GM21526 (cell line): ENCODE data around the gene RNASE4.
"Not testable (repeated sequence)": the region's sequence is repeated elsewhere in the genome, so short reads cannot be mapped to it uniquely, and the experiment has no call there.

ENCODE experiments used
- ATAC-seq: cut with Tn5 transposase; IDR thresholded peaks from one replicate; pipeline ENCODE4 v1.9.1; 2021; ENCODE audit warnings: moderate library complexity; ENCODE audit not compliant: unreplicated experiment, low FRiP score

The RNASE4 gene

GRCh38 chr14:20683891-20684661, at the start of gene RNASE4:
TSS of gene RNASE4 (plus strand) at chr14:20684560. CDS start at chr14:20699372, 14,812 bp downstream.
- no peak for ATAC-seq

GRCh38 chr14:20641591-20641990, 42.8 kb upstream of the RNASE4 start, which contains the start of gene OR6S1:
TSS of gene OR6S1 (minus strand) at chr14:20641691. CDS start at chr14:20641691, 0 bp downstream.
- no peak for ATAC-seq

GRCh38 chr14:20642182-20642581, 42.2 kb upstream of the RNASE4 start:
- no peak for ATAC-seq

GRCh38 chr14:20642755-20643154, 41.6 kb upstream of the RNASE4 start:
- ATAC-seq, result not testable (repeated sequence)

GRCh38 chr14:20644520-20644919, 39.8 kb upstream of the RNASE4 start:
- ATAC-seq, result no peak

GRCh38 chr14:20645481-20645880, 38.9 kb upstream of the RNASE4 start:
- ATAC-seq, result no peak

- no peak for ATAC-seq
Measured at GRCh38 chr14:20652996-20653975, 31.1 kb upstream of the RNASE4 start.

- ATAC-seq, result no peak
Measured at GRCh38 chr14:20655851-20656250, 28.5 kb upstream of the RNASE4 start.

- no peak for ATAC-seq
Measured at GRCh38 chr14:20656274-20656673, 28.1 kb upstream of the RNASE4 start.

- ATAC-seq, result no peak
Measured at GRCh38 chr14:20657216-20658211, 26.8 kb upstream of the RNASE4 start.

- no peak for ATAC-seq
Measured at GRCh38 chr14:20658246-20658645, 26.1 kb upstream of the RNASE4 start.

- no peak for ATAC-seq
Measured at GRCh38 chr14:20659336-20659735, 25.0 kb upstream of the RNASE4 start.

GRCh38 chr14:20659813-20660395, 24.5 kb upstream of the RNASE4 start:
- no peak for ATAC-seq

- no peak for ATAC-seq
Measured at GRCh38 chr14:20661197-20661596, 23.2 kb upstream of the RNASE4 start.

- ATAC-seq, result no peak
Measured at GRCh38 chr14:20662968-20663732, 21.2 kb upstream of the RNASE4 start.

- ATAC-seq, result not testable (repeated sequence)
Measured at GRCh38 chr14:20666400-20666961, 17.9 kb upstream of the RNASE4 start.

- peak; percentile 69 for ATAC-seq
Measured at GRCh38 chr14:20667957-20668356, 16.4 kb upstream of the RNASE4 start.

- no peak for ATAC-seq
Measured at GRCh38 chr14:20668969-20669368, 15.4 kb upstream of the RNASE4 start.
